Sciatic nerve (tissue), 2 donors: ENCODE measurements around the gene MYCL. TPM values are rescaled to one million over a fixed set of nuclear protein-coding genes. Genes with fewer than 3 reads are reported as not detected.
A peak's percentile ranks its signal among the peaks of the same experiment; 100 is the strongest.

Experiments used
- ATAC-seq: fragments of 200-7000 bp; cut with Tn5 transposase; one replicate; pipeline ENCODE4 v1.9.1; 2020; ENCODE audit warnings: mild to moderate bottlenecking, moderate library complexity
- DNase-seq: peaks from one replicate; pipeline ENCODE4 v3.0.0-alpha.2; 2020; ENCODE audit warnings: low spot score
- intact Hi-C: fragments of 100-400 bp; cut with DNase I; formaldehyde crosslinking; loops from one replicate; pipeline ENCODE4 v1.14.2; 2022
- total RNA-seq: library from RNA; stranded (reverse); fragmentation: NEBNext Ultra II Directional; extraction: Animal tissue kit (Norgen Biotek cat#: 25700); gene quantifications from one replicate; pipeline ENCODE4 v1.2.1, GENCODE V29; 2021
- donor health status: DM: no; HTN: no; CAD: no.
- donor health status: DM: no; HTN: no; CAD: no.

The MYCL gene
- total RNA-seq, 1 donor from 2014 or later: 2.5 TPM

- intact Hi-C loops: no loop called here
- no peak for DNase-seq
- ATAC-seq: no peak
Measured at GRCh38 chr1:39865762-39866161, 36.0 kb downstream of the MYCL start.

GRCh38 chr1:39863177-39863576, 38.5 kb downstream of the MYCL start:
- no peak for DNase-seq
- ATAC-seq: no peak
- intact Hi-C loops: no loop called here

- ATAC-seq (no peak), DNase-seq (no peak)
- intact Hi-C loops: no loop called here
Measured at GRCh38 chr1:39861003-39861402, 40.7 kb downstream of the MYCL start.

- DNase-seq (no peak), ATAC-seq (no peak)
- intact Hi-C loops: no loop called here
Measured at GRCh38 chr1:39859859-39860812, 41.6 kb downstream of the MYCL start.

GRCh38 chr1:39858315-39858714, 43.4 kb downstream of the MYCL start:
- no peak for DNase-seq
- intact Hi-C loops: no loop called here
- no peak for ATAC-seq

- no peak for ATAC-seq
- intact Hi-C loops: no loop called here
- no peak for DNase-seq
Measured at GRCh38 chr1:39857126-39857878, 44.4 kb downstream of the MYCL start.

GRCh38 chr1:39854738-39855137, 47.0 kb downstream of the MYCL start:
- ATAC-seq: no peak
- DNase-seq: no peak
- intact Hi-C loops: no loop called here

GRCh38 chr1:39854314-39854713, 47.4 kb downstream of the MYCL start:
- DNase-seq (no peak), ATAC-seq (no peak)
- intact Hi-C loops: no loop called here

GRCh38 chr1:39852876-39853275, 48.8 kb downstream of the MYCL start:
- DNase-seq: no peak
- intact Hi-C loops: no loop called here
- no peak for ATAC-seq

- intact Hi-C loops: no loop called here
- ATAC-seq: no peak
- no peak for DNase-seq
Measured at GRCh38 chr1:39852214-39852791, 49.4 kb downstream of the MYCL start.

- DNase-seq (no peak), ATAC-seq (no peak)
- intact Hi-C loops: no loop called here
Measured at GRCh38 chr1:39850606-39851216, 51.0 kb downstream of the MYCL start.

- intact Hi-C loops: no loop called here
- ATAC-seq: no peak
- no peak for DNase-seq
Measured at GRCh38 chr1:39849203-39849602, 52.5 kb downstream of the MYCL start.

- no peak for ATAC-seq
Measured at GRCh38 chr1:39847940-39848339, 53.8 kb downstream of the MYCL start.

GRCh38 chr1:39846796-39847195, 54.9 kb downstream of the MYCL start:
- DNase-seq (no peak), ATAC-seq (no peak)
- intact Hi-C loops: no loop called here

More at GRCh38 chr1:39847940-39848339, 53.8 kb downstream of the MYCL start:
- DNase-seq: no peak
- intact Hi-C loops: no loop called here

- intact Hi-C loops: no loop called here
- peak; percentile 94 for ATAC-seq
- peak; percentile 86 for DNase-seq
Measured at GRCh38 chr1:39845569-39846566, 55.8 kb downstream of the MYCL start.
